Liver (tissue), 3 donors: ENCODE measurements around the gene COMP.

Experiments
- ATF3 ChIP-seq: IDR thresholded peaks from 2 replicates; pipeline ENCODE4 v1.6.1; 2016; ENCODE audit warnings: antibody characterized with exemption
- CTCF ChIP-seq: fragments of 150-350 bp; IDR thresholded peaks from 2 replicates; pipeline ENCODE4 v1.5.1; 2017; ENCODE audit warnings: improper control_type of control experiment, low read depth, low read length; ENCODE audit not compliant: missing input control
- EGR1 ChIP-seq, 2 donors: IDR thresholded peaks; 2 replicates each; pipeline ENCODE4 v1.6.1; 2016 to 2018; ENCODE audit warnings: antibody characterized with exemption in 2 of 2, low read depth in 2 of 2
- FOXA1 ChIP-seq: IDR thresholded peaks from 2 replicates; pipeline ENCODE4 v1.6.1; 2016; ENCODE audit warnings: antibody characterized with exemption
- GABPA ChIP-seq, 2 donors: IDR thresholded peaks in 1 of 2; conservative IDR thresholded peaks in 1 of 2; 2 replicates each; pipeline ENCODE4 v1.6.1; 2016; ENCODE audit warnings: antibody characterized with exemption in 2 of 2, mild to moderate bottlenecking in 1 of 2, moderate library complexity in 1 of 2
- JUND ChIP-seq, 2 donors: IDR thresholded peaks; 2 replicates each; pipeline ENCODE4 v1.6.1; 2016; ENCODE audit warnings: antibody characterized with exemption in 2 of 2
- MAX ChIP-seq: IDR thresholded peaks from 2 replicates; pipeline ENCODE4 v1.6.1; 2016; ENCODE audit warnings: antibody characterized with exemption
- RAD21 ChIP-seq, 2 donors: IDR thresholded peaks; 2 replicates each; pipeline ENCODE4 v1.6.1; 2016; ENCODE audit warnings: antibody characterized with exemption in 2 of 2, mild to moderate bottlenecking in 2 of 2
- REST ChIP-seq: IDR thresholded peaks from 2 replicates; pipeline ENCODE4 v1.6.1; 2016; ENCODE audit warnings: antibody characterized with exemption, mild to moderate bottlenecking
- RXRA ChIP-seq, 2 donors: IDR thresholded peaks; 2 replicates each; pipeline ENCODE4 v1.6.1; 2017 to 2018; ENCODE audit warnings: antibody characterized with exemption in 2 of 2, mild to moderate bottlenecking in 1 of 2
- TAF1 ChIP-seq: conservative IDR thresholded peaks from 2 replicates; pipeline ENCODE4 v1.6.1; 2016; ENCODE audit warnings: antibody characterized with exemption, mild to moderate bottlenecking
- YY1 ChIP-seq: IDR thresholded peaks from 2 replicates; pipeline ENCODE4 v1.6.1; 2016; ENCODE audit warnings: antibody characterized with exemption, mild to moderate bottlenecking
- ZBTB33 ChIP-seq: IDR thresholded peaks from 2 replicates; pipeline ENCODE4 v1.6.1; 2016; ENCODE audit warnings: antibody characterized with exemption
- donor health status: healthy.
- donor health status: healthy.

- TF ChIP-seq CTCF = no peak
- TF ChIP-seq ATF3 = no peak
- no peak for TF ChIP-seq GABPA (IDR thresholded peaks at IDR 0.05 in 1 of 2, conservative IDR thresholded peaks at IDR 0.05 in 1 of 2)
- TF ChIP-seq MAX = no peak
- TF ChIP-seq JUND (IDR thresholded peaks at IDR 0.05) = no peak
- TF ChIP-seq TAF1 = no peak
- TF ChIP-seq RAD21 (IDR thresholded peaks at IDR 0.05) = no peak
- TF ChIP-seq YY1 = no peak
- no peak for TF ChIP-seq EGR1 (IDR thresholded peaks at IDR 0.05; ENCODE audit: low read depth in 2 of 2)
- TF ChIP-seq REST = no peak
- TF ChIP-seq ZBTB33 = no peak
- no peak for TF ChIP-seq RXRA (IDR thresholded peaks at IDR 0.05)
- no peak for TF ChIP-seq FOXA1
Measured at GRCh38 chr19:18742838-18743783, 48.0 kb downstream of the COMP start.
